Activated CD4-positive, alpha-beta T cell treated with anti-CD3 and anti-CD28 coated beads, Interleukin-2, amount 10 ng/mL, durations not matched to agents 24 days and 14 days (primary cell): Measurements from ENCODE around the gene IPO4. TPM values are rescaled to one million over a fixed set of nuclear protein-coding genes. Genes with fewer than 3 reads are reported as not detected.

Experiments used
- total RNA-seq: library from RNA; stranded (reverse); gene quantifications from 2 replicates; pipeline ENCODE4 v1.2.3, GENCODE V29; 2022

The IPO4 gene
- total RNA-seq, 1 donor from 2014 or later: 112 TPM

Other genes with a start within 250 kb of the IPO4 start
- 17.6 and 18.2 TPM in 2 replicates for gene DHRS4, start 235.0 kb downstream of the IPO4 start, total RNA-seq
- 22.1 and 22.5 TPM in 2 replicates for gene DHRS4L2, start 199.9 kb downstream of the IPO4 start, total RNA-seq
- gene CARMIL3, start 136.8 kb downstream of the IPO4 start, total RNA-seq: 1.3 and 1.5 TPM in 2 replicates
- not detected in 2 replicates for gene CPNE6, start 117.3 kb downstream of the IPO4 start, total RNA-seq
- 63.6 and 64.2 TPM in 2 replicates for gene PCK2, start 94.5 kb downstream of the IPO4 start, total RNA-seq
- 55.8 and 57.3 TPM in 2 replicates for gene DCAF11, start 74.0 kb downstream of the IPO4 start, total RNA-seq
- 0.96 and 1.2 TPM in 2 replicates for gene NRL, start 73.9 kb downstream of the IPO4 start, total RNA-seq
- gene FITM1, start 58.2 kb downstream of the IPO4 start, total RNA-seq: 0.26 and 0.54 TPM in 2 replicates
- gene PSME1, start 52.6 kb downstream of the IPO4 start, total RNA-seq: 300 and 306 TPM in 2 replicates
- gene EMC9, start 47.2 kb downstream of the IPO4 start, total RNA-seq: 26.6 and 30.3 TPM in 2 replicates
- 565 and 584 TPM in 2 replicates for gene PSME2, start 42.2 kb downstream of the IPO4 start, total RNA-seq
- gene RNF31, start 41.3 kb downstream of the IPO4 start, total RNA-seq: 95.1 and 95.6 TPM in 2 replicates
- 138 and 159 TPM in 2 replicates for gene IRF9, start 27.6 kb downstream of the IPO4 start, total RNA-seq
- gene REC8, start 16.7 kb downstream of the IPO4 start, total RNA-seq: 33.8 and 34.3 TPM in 2 replicates
- 35.1 and 36.4 TPM in 2 replicates for gene TM9SF1, start 6.6 kb upstream of the IPO4 start, total RNA-seq
- 0.26 and 0.36 TPM in 2 replicates for gene TSSK4, start 16.9 kb upstream of the IPO4 start, total RNA-seq
- 88.0 and 89.9 TPM in 2 replicates for gene CHMP4A, start 24.7 kb upstream of the IPO4 start, total RNA-seq
- gene MDP1, start 27.2 kb upstream of the IPO4 start, total RNA-seq: 11.6 and 13.5 TPM in 2 replicates
- gene NEDD8, start 43.6 kb upstream of the IPO4 start, total RNA-seq: 188 and 190 TPM in 2 replicates
- gene GMPR2, start 44.1 kb upstream of the IPO4 start, total RNA-seq: 32.4 and 42.8 TPM in 2 replicates
- 87.1 and 93.6 TPM in 2 replicates for gene TINF2, start 53.8 kb upstream of the IPO4 start, total RNA-seq
- 5.1 and 6.2 TPM in 2 replicates for gene TGM1, start 74.4 kb upstream of the IPO4 start, total RNA-seq
- gene RABGGTA, start 82.8 kb upstream of the IPO4 start, total RNA-seq: 49.6 and 51.1 TPM in 2 replicates
- gene DHRS1, start 111.0 kb upstream of the IPO4 start, total RNA-seq: 10.1 and 10.3 TPM in 2 replicates
- 48.3 and 52.2 TPM in 2 replicates for gene NOP9, start 111.0 kb upstream of the IPO4 start, total RNA-seq
- 21.8 and 22.2 TPM in 2 replicates for gene CIDEB, start 119.2 kb upstream of the IPO4 start, total RNA-seq
- 9.6 and 11.0 TPM in 2 replicates for gene LTB4R2, start 121.3 kb upstream of the IPO4 start, total RNA-seq
- 12.2 and 14.2 TPM in 2 replicates for gene LTB4R, start 122.7 kb upstream of the IPO4 start, total RNA-seq
- 1.6 and 2.8 TPM in 2 replicates for gene ADCY4, start 146.3 kb upstream of the IPO4 start, total RNA-seq
- gene RIPK3, start 151.2 kb upstream of the IPO4 start, total RNA-seq: 12.0 and 13.9 TPM in 2 replicates
- not detected in 2 replicates for gene NFATC4, start 179.4 kb upstream of the IPO4 start, total RNA-seq
- not detected in 2 replicates for gene NYNRIN, start 210.2 kb upstream of the IPO4 start, total RNA-seq
- 4.5 and 7.4 TPM in 2 replicates for gene CBLN3, start 240.9 kb upstream of the IPO4 start, total RNA-seq
- 63.0 and 65.4 TPM in 2 replicates for gene KHNYN, start 241.1 kb upstream of the IPO4 start, total RNA-seq